ENCODE results near the gene MSRB3. TPM values are rescaled to one million over a fixed set of nuclear protein-coding genes. Genes with fewer than 3 reads are reported as not detected.

MSRB3 gene
- total RNA-seq, 4 donors from 2014 or later: 2.7 to 54.6 (median 11.1) TPM

GRCh38 chr12:65364046-65364445 lies 85.6 kb downstream of the MSRB3 start:
- intact Hi-C loops (cut with DNase I): no loop called here
- WGBS, 2 donors: 78 to 93% methylated on average over 1 of the region's 1 CpG
- Histone ChIP-seq H3K27me3 (no peaks in the 10 kb centered on the region), H3K4me1 (no peaks in the 10 kb centered on the region), H3K4me3 (no peak overlapping the region), H3K36me3 (no peaks in the 10 kb centered on the region), H3K27ac (no peak overlapping the region), H3K9me3 (no peaks in the 10 kb centered on the region)
- no peak for DNase-seq
- TF ChIP-seq CTCF (IDR thresholded peaks at IDR 0.05) (no peak), POLR2A (IDR thresholded peaks at IDR 0.05) (no peak)

- intact Hi-C loops (cut with DNase I): no loop called here
- TF ChIP-seq POLR2A (IDR thresholded peaks at IDR 0.05) (no peak), CTCF (IDR thresholded peaks at IDR 0.05) (no peak)
- Histone ChIP-seq H3K4me1 (no peaks in the 10 kb centered on the region), H3K36me3 (no peaks in the 10 kb centered on the region), H3K4me3 (no peak overlapping the region), H3K27ac (no peak overlapping the region), H3K9me3 (no peaks in the 10 kb centered on the region), H3K27me3 (no peaks in the 10 kb centered on the region)
- no peak for DNase-seq
Observed at GRCh38 chr12:65367396-65367795, 88.9 kb downstream of the MSRB3 start.

GRCh38 chr12:65368055-65368454 lies 89.6 kb downstream of the MSRB3 start:
- no peak for DNase-seq
- Histone ChIP-seq H3K27me3 (no peaks in the 10 kb centered on the region), H3K27ac (no peak overlapping the region), H3K4me3 (no peak overlapping the region), H3K36me3 (no peaks in the 10 kb centered on the region), H3K9me3 (no peaks in the 10 kb centered on the region), H3K4me1 (no peaks in the 10 kb centered on the region)
- intact Hi-C loops (cut with DNase I): no loop called here
- no peak for TF ChIP-seq POLR2A (IDR thresholded peaks at IDR 0.05)
- no peak for TF ChIP-seq CTCF (IDR thresholded peaks at IDR 0.05)
- 77% methylated on average over 4 of the region's 4 CpGs for WGBS, 2 donors

- intact Hi-C loops (cut with DNase I): no loop called here
- no peaks in the 10 kb centered on the region for H3K27me3 ChIP-seq
- H3K4me3 ChIP-seq: no peak overlapping the region
- no peak overlapping the region for H3K27ac ChIP-seq
- H3K4me1 ChIP-seq: no peaks in the 10 kb centered on the region
- no peaks in the 10 kb centered on the region for H3K9me3 ChIP-seq
- no peak for DNase-seq
- H3K36me3 ChIP-seq: no peaks in the 10 kb centered on the region
- no peak for TF ChIP-seq POLR2A (IDR thresholded peaks at IDR 0.05)
- no peak for TF ChIP-seq CTCF (IDR thresholded peaks at IDR 0.05)
Observed at GRCh38 chr12:65372574-65372973, 94.1 kb downstream of the MSRB3 start.

GRCh38 chr12:65384240-65384639 lies 105.8 kb downstream of the MSRB3 start:
- DNase-seq: no peak
- intact Hi-C loops (cut with DNase I): no loop called here
- TF ChIP-seq CTCF (IDR thresholded peaks at IDR 0.05) (no peak), POLR2A (IDR thresholded peaks at IDR 0.05) (no peak)

More at GRCh38 chr12:65384240-65384639, 105.8 kb downstream of the MSRB3 start:
- Histone ChIP-seq H3K27ac (no peak overlapping the region), H3K4me1 (no peaks in the 10 kb centered on the region), H3K9me3 (no peaks in the 10 kb centered on the region), H3K4me3 (no peak overlapping the region), H3K36me3 (no peaks in the 10 kb centered on the region), H3K27me3 (no peaks in the 10 kb centered on the region)
- 62 to 63% methylated on average over 2 of the region's 2 CpGs for WGBS, 2 donors

Data from esophagus squamous epithelium (tissue), 5 donors.